HCT116 (cell line): ENCODE data around the gene LIN54. TPM values are rescaled to one million over a fixed set of nuclear protein-coding genes. Genes with fewer than 3 reads are reported as not detected.

ENCODE experiments used
- ATAC-seq: fragments of 200-7000 bp; cut with Tn5 transposase; 2 replicates; pipeline ENCODE4 v1.9.1; 2020; ENCODE audit warnings: mild to moderate bottlenecking, moderate library complexity
- BruUV-seq: library from RNA; stranded (reverse); fragments of 400-500 nt; replicated peaks from 2 replicates; lab custom pipeline; 2021; lab: Mats Ljungman, UMichigan
- CTCF ChIA-PET: fragments of 300-600 bp; sonication (Branson Sonifier 250); formaldehyde crosslinking; loops from one replicate; lab custom pipeline; 2021; ENCODE audit warnings: antibody characterized with exemption; lab: Charles Lee
- POLR2A ChIA-PET: fragments of 300-600, 350-600 bp; sonication (Branson Sonifier 250); formaldehyde crosslinking; loops from one replicate; lab custom pipeline; 2021; ENCODE audit warnings: antibody characterized with exemption; lab: Charles Lee
- RAD21 ChIA-PET, 2 experiments: fragments of 300-600 bp; sonication (Branson Sonifier 250); formaldehyde crosslinking; loops; one replicate each; lab custom pipeline; 2023; ENCODE audit warnings: low total read pairs in 2 of 2; ENCODE audit not compliant: uncharacterized antibody in 2 of 2, unreplicated experiment in 2 of 2, low non-redundant PET in 1 of 2; lab: Charles Lee
- DNase-seq: peaks from one replicate; pipeline ENCODE4 v3.0.0-alpha.2; 2010; ENCODE audit warnings: low read depth, low spot score
- H2AFZ ChIP-seq: fragments of 200-600 bp; shearing (Covaris generic), sonication (generic); 2 replicates; pipeline ENCODE4 v1.6.1; 2017; ENCODE audit warnings: low read depth, mixed run types, mixed read lengths, antibody characterized with exemption, low read length; ENCODE audit not compliant: poor library complexity, severe bottlenecking
- H3K27ac ChIP-seq: 2 replicates; pipeline ENCODE4 v1.5.1; 2012; ENCODE audit warnings: low read depth, low read length
- H3K27me3 ChIP-seq: fragments of 200-600 bp; sonication (generic); 2 replicates; pipeline ENCODE4 v1.6.1; 2016; ENCODE audit warnings: mixed run types, low read length, mixed read lengths; ENCODE audit not compliant: insufficient read depth
- H3K36me3 ChIP-seq, 2 experiments: fragments of 200-500 bp in 1 of 2; fragments of 200-600 bp in 1 of 2; sonication (Bioruptor generic) in 1 of 2; sonication (generic) in 1 of 2; 2 replicates each; pipeline versions ENCODE4 v1.5.1 to v1.6.1; 2014 to 2016; ENCODE audit warnings: low read length in 2 of 2, inconsistent platforms in 1 of 2, mixed read lengths in 1 of 2, mixed run types in 1 of 2; ENCODE audit not compliant: insufficient read depth in 2 of 2, control insufficient read depth in 1 of 2
- H3K4me1 ChIP-seq, 2 experiments: fragments of 200-600 bp in 1 of 2; sonication (generic) in 1 of 2; 2 replicates each; pipeline versions ENCODE4 v1.5.1 to v1.6.1; 2012 to 2017; ENCODE audit warnings: low read length in 2 of 2, inconsistent platforms in 1 of 2, mild to moderate bottlenecking in 1 of 2, mixed read lengths in 1 of 2, mixed run types in 1 of 2, moderate library complexity in 1 of 2; ENCODE audit not compliant: insufficient read depth in 2 of 2, control insufficient read depth in 1 of 2
- H3K4me2 ChIP-seq: fragments of 200-600 bp; sonication (generic); 2 replicates; pipeline ENCODE4 v1.6.1; 2017; ENCODE audit warnings: mixed run types, low read length, mixed read lengths
- H3K4me3 ChIP-seq, 2 experiments: fragments of 200-600 bp in 1 of 2; sonication (generic) in 1 of 2; replicated peaks in 1 of 2; 2 replicates each; pipeline ENCODE4 v1.5.1; 2011 to 2016; ENCODE audit warnings: low read length in 2 of 2, control low read depth in 1 of 2, low read depth in 1 of 2, mild to moderate bottlenecking in 1 of 2, mixed read lengths in 1 of 2, mixed run types in 1 of 2
- H3K79me2 ChIP-seq: fragments of 200-600 bp; sonication (generic); 2 replicates; pipeline ENCODE4 v1.6.1; 2017; ENCODE audit warnings: mild to moderate bottlenecking, mixed run types, low read length, moderate library complexity, mixed read lengths; ENCODE audit not compliant: insufficient read depth
- H3K9ac ChIP-seq: fragments of 200-600 bp; sonication (generic); 2 replicates; pipeline ENCODE4 v1.6.1; 2016; ENCODE audit warnings: low read length, mixed read lengths
- H3K9me2 ChIP-seq: fragments of 200-600 bp; sonication (generic), shearing (Covaris generic); 2 replicates; pipeline ENCODE4 v1.6.1; 2017; ENCODE audit warnings: mixed run types, mild to moderate bottlenecking, moderate library complexity; ENCODE audit not compliant: insufficient read depth
- H3K9me3 ChIP-seq, 2 experiments: fragments of 200-500 bp in 1 of 2; fragments of 200-600 bp in 1 of 2; sonication (Bioruptor generic) in 1 of 2; sonication (generic) in 1 of 2; 2 replicates each; pipeline ENCODE4 v1.6.1; 2014 to 2017; ENCODE audit warnings: low read length in 2 of 2, mixed read lengths in 2 of 2, inconsistent platforms in 1 of 2, low read depth in 1 of 2, mild to moderate bottlenecking in 1 of 2, mixed run types in 1 of 2, moderate library complexity in 1 of 2; ENCODE audit not compliant: control insufficient read depth in 1 of 2, insufficient read depth in 1 of 2
- H4K20me1 ChIP-seq: fragments of 200-600 bp; sonication (generic), shearing (Covaris generic); 2 replicates; pipeline ENCODE4 v1.6.1; 2017; ENCODE audit warnings: mixed run types, mild to moderate bottlenecking, moderate library complexity; ENCODE audit not compliant: insufficient read depth
- EGR1 ChIP-seq: IDR thresholded peaks from 2 replicates; pipeline ENCODE4 v1.6.1; 2012; ENCODE audit warnings: low read depth
- EZH2 ChIP-seq: fragments of 200-600 bp; sonication (generic); IDR thresholded peaks from 2 replicates; pipeline ENCODE4 v1.6.1; 2017; ENCODE audit warnings: antibody characterized with exemption, mixed run types
- JUND ChIP-seq: IDR thresholded peaks from 2 replicates; pipeline ENCODE4 v1.6.1; 2012
- POLR2A ChIP-seq: IDR thresholded peaks from 2 replicates; pipeline ENCODE4 v1.7.0; 2011; ENCODE audit warnings: borderline replicate concordance; ENCODE audit not compliant: insufficient read depth, insufficient read length; ENCODE audit errors: extremely low read depth
- RAD21 ChIP-seq: IDR thresholded peaks from 2 replicates; pipeline ENCODE4 v1.6.1; 2012; ENCODE audit warnings: low read depth, mild to moderate bottlenecking
- REST ChIP-seq: IDR thresholded peaks from 2 replicates; pipeline ENCODE4 v1.6.1; 2012; ENCODE audit warnings: low read depth
- SIN3A ChIP-seq: IDR thresholded peaks from 2 replicates; pipeline ENCODE4 v1.6.1; 2012; ENCODE audit warnings: low read depth
- SP1 ChIP-seq: IDR thresholded peaks from 2 replicates; pipeline ENCODE4 v1.6.1; 2012; ENCODE audit warnings: low read depth
- SRF ChIP-seq: IDR thresholded peaks from 2 replicates; pipeline ENCODE4 v1.6.1; 2012; ENCODE audit warnings: low read depth
- TCF7L2 ChIP-seq: IDR thresholded peaks from 2 replicates; pipeline ENCODE4 v1.7.0; 2011; ENCODE audit warnings: borderline replicate concordance, inconsistent platforms; ENCODE audit not compliant: insufficient read depth, insufficient read length; ENCODE audit errors: extremely low read depth
- YY1 ChIP-seq: IDR thresholded peaks from 2 replicates; pipeline ENCODE4 v1.6.1; 2011; ENCODE audit warnings: low read length, low read depth, moderate library complexity, mild to moderate bottlenecking; ENCODE audit not compliant: insufficient replicate concordance; ENCODE audit errors: extremely low read depth
- ZFX ChIP-seq: fragments of 450-650 bp; IDR thresholded peaks from 2 replicates; pipeline ENCODE4 v1.6.1; 2017
- ZNF274 ChIP-seq: fragments of 200-500 bp; sonication (Bioruptor generic); IDR thresholded peaks from 2 replicates; pipeline ENCODE4 v1.6.1; 2014; ENCODE audit warnings: mild to moderate bottlenecking, low read depth, low read length, inconsistent platforms
- intact Hi-C: fragments of 100-400 bp; cut with micrococcal nuclease; formaldehyde crosslinking; loops from 2 replicates; pipeline ENCODE4 v1.10.0; 2022
- total RNA-seq: library from RNA; stranded (reverse); gene quantifications from one replicate; pipeline ENCODE4 v1.2.1, GENCODE V29; 2021; ENCODE audit not compliant: unreplicated experiment
- TF ChIP-seq, protein P1 (sequence below): IDR thresholded peaks from 2 replicates; pipeline ENCODE4 v1.6.1; 2012
- TF ChIP-seq, protein P2 (sequence below), 3 experiments: fragments of 200-600 bp in 1 of 3; sonication (generic) in 1 of 3; IDR thresholded peaks in 2 of 3; conservative IDR thresholded peaks in 1 of 3; 2 replicates each; pipeline ENCODE4 v1.5.1; 2012 to 2017; ENCODE audit warnings: low read depth in 2 of 3, low read length in 2 of 3, antibody characterized with exemption in 1 of 3, borderline replicate concordance in 1 of 3, control low read depth in 1 of 3, mild to moderate bottlenecking in 1 of 3, mixed read lengths in 1 of 3, mixed run types in 1 of 3, moderate library complexity in 1 of 3; ENCODE audit not compliant: insufficient read depth in 1 of 3
- TF ChIP-seq, protein P3 (sequence below): IDR thresholded peaks from 2 replicates; pipeline ENCODE4 v1.6.1; 2011; ENCODE audit warnings: mild to moderate bottlenecking, low read length, moderate library complexity; ENCODE audit not compliant: insufficient replicate concordance; ENCODE audit errors: extremely low read depth

LIN54 gene
- total RNA-seq, 1 experiment from 2014 or later = 15.6 TPM

DNA sequence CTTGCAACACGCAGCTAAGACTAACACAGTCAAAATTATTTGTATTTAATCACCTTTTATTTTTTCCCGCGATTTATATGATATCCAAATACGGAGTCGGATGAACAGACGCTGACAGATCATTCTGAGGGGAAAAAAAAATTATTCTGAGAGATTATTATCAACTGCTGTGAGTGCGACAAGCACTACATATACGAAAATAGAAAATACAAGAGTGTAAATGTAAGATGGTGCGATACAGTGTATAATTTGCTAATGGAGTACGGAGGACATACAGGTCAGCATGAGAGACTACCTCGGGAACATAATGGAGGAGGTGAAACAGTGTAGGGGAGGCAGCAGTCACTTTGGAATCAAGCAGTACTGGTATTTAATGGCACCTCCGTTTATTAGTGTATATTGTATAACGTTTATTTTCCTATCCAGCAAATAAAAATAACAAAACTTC is 2.8 kb upstream of the LIN54 start:
- TF ChIP-seq YY1 (no peak), EZH2 (no peak), POLR2A (no peak), TCF7L2 (no peak), ZNF274 (no peak), SIN3A (no peak; the same call in 1 of the 2 replicates), EGR1 (no peak), REST (no peak), ZFX (no peak), SRF (no peak), RAD21 (no peak), JUND (no peak), SP1 (no peak)
- TF ChIP-seq, protein P1, sequence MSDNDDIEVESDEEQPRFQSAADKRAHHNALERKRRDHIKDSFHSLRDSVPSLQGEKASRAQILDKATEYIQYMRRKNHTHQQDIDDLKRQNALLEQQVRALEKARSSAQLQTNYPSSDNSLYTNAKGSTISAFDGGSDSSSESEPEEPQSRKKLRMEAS = no peak
- TF ChIP-seq, protein P2, sequence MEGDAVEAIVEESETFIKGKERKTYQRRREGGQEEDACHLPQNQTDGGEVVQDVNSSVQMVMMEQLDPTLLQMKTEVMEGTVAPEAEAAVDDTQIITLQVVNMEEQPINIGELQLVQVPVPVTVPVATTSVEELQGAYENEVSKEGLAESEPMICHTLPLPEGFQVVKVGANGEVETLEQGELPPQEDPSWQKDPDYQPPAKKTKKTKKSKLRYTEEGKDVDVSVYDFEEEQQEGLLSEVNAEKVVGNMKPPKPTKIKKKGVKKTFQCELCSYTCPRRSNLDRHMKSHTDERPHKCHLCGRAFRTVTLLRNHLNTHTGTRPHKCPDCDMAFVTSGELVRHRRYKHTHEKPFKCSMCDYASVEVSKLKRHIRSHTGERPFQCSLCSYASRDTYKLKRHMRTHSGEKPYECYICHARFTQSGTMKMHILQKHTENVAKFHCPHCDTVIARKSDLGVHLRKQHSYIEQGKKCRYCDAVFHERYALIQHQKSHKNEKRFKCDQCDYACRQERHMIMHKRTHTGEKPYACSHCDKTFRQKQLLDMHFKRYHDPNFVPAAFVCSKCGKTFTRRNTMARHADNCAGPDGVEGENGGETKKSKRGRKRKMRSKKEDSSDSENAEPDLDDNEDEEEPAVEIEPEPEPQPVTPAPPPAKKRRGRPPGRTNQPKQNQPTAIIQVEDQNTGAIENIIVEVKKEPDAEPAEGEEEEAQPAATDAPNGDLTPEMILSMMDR (IDR thresholded peaks at IDR 0.05 in 2 of 3, conservative IDR thresholded peaks at IDR 0.05 in 1 of 3; ENCODE audit: borderline replicate concordance in 1 of 3, insufficient read depth in 1 of 3, low read depth in 2 of 3, low read length in 2 of 3) = no peak
- TF ChIP-seq, protein P3, sequence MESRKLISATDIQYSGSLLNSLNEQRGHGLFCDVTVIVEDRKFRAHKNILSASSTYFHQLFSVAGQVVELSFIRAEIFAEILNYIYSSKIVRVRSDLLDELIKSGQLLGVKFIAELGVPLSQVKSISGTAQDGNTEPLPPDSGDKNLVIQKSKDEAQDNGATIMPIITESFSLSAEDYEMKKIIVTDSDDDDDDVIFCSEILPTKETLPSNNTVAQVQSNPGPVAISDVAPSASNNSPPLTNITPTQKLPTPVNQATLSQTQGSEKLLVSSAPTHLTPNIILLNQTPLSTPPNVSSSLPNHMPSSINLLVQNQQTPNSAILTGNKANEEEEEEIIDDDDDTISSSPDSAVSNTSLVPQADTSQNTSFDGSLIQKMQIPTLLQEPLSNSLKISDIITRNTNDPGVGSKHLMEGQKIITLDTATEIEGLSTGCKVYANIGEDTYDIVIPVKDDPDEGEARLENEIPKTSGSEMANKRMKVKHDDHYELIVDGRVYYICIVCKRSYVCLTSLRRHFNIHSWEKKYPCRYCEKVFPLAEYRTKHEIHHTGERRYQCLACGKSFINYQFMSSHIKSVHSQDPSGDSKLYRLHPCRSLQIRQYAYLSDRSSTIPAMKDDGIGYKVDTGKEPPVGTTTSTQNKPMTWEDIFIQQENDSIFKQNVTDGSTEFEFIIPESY = no peak
- TF ChIP-seq, all 23 proteins: peak for 0

More for the DNA sequence above, 2.8 kb upstream of the LIN54 start:
- Histone ChIP-seq H3K9ac (peak overlapping the region; percentile 47), H3K9me3 (no peaks in the 10 kb centered on the region), H3K4me1 (peaks cover 11 to 31% of the 10 kb centered on the region in 2 experiments), H3K27ac (peak overlapping the region; percentile 58; the same call in 1 of the 2 replicates), H3K79me2 (peaks cover 38% of the 10 kb centered on the region), H4K20me1 (no peaks in the 10 kb centered on the region), H3K4me3 (peak overlapping the region; percentile 24 to 69), H2AFZ (peak overlapping the region; percentile 41), H3K36me3 (no peaks in the 10 kb centered on the region), H3K27me3 (no peaks in the 10 kb centered on the region), H3K4me2 (peak overlapping the region; percentile 73), H3K9me2 (no peaks in the 10 kb centered on the region)
- BruUV-seq = TSS peak; percentile 98
- DNase-seq = no peak
- ATAC-seq = no peak
- CTCF ChIA-PET = interaction anchor here (0.7 kb wide), 1 partner anchor 22 kb away, joined by 3 read pairs; the partner anchor contains the start of gene COPS4
- intact Hi-C loops = loop anchor here (1.0 to 5.0 kb wide), 2 partner anchors 21 to 244 kb away; no protein-coding TSS in a partner anchor
- RAD21 ChIA-PET = interaction anchor here in 1 of 2 experiments (1.0 kb wide), 1 partner anchor 22 kb away, joined by 7 read pairs; the partner anchor contains the start of gene COPS4
- POLR2A ChIA-PET = interaction anchor here (0.7 to 1.1 kb wide), 3 partner anchors 16 to 584 kb away, joined by 3 to 14 read pairs (median 4); partner anchors contain the start of gene COPS4
